GM19099 (cell line): ENCODE data around the gene PLEKHM1.

Source experiments
- POLR2A ChIP-seq: IDR thresholded peaks from 3 replicates; pipeline ENCODE4 v1.6.1; 2011; ENCODE audit warnings: low read depth; ENCODE audit not compliant: insufficient read length; ENCODE audit errors: extremely low read depth

PLEKHM1 gene

DNA sequence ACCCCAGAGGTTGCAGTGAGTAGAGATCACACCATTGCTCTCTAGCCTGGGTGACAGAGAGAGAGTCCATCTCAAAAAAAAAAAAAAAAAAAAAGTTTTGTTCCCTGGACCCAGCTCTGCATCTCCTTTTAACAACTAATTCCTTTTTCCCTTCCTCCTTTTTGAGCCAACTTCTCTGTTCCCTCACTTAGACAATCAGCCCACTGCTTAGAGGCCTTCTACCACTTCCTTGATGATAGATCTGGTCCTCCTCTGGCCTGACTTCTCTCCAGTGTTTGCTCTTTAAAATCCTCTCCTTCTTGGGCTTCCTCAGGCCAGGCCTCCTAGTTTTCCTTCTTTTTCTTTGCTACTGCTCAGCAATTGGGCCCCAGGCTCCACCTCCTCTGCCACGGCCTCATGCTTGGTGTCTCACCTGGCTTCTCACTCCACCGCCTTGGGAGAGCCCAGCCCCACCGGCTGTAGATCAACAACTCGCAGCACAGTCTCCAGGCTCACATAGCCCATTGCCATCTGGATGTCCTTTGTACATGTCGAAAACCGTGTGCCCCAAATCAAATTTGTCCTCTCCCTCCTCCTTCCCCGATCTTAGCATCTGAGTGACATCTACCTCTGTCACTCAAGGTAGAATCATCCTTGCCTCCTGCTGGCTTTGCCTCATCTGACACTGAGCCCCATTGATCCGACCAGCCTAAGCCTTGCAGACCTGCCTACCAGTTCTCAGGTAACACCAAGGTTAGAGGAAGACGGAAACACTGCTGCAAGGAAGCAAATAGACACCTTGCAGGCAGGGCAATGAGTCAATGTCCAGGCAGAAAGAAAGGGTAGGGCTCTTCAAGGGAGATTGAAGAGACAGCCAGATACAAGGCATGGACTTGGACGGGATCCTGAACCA is 75.3 kb downstream of the PLEKHM1 start:
- no peak for TF ChIP-seq POLR2A

GRCh38 chr17:45413498-45413923 is 77.0 kb downstream of the PLEKHM1 start:
- no peak for TF ChIP-seq POLR2A

DNA sequence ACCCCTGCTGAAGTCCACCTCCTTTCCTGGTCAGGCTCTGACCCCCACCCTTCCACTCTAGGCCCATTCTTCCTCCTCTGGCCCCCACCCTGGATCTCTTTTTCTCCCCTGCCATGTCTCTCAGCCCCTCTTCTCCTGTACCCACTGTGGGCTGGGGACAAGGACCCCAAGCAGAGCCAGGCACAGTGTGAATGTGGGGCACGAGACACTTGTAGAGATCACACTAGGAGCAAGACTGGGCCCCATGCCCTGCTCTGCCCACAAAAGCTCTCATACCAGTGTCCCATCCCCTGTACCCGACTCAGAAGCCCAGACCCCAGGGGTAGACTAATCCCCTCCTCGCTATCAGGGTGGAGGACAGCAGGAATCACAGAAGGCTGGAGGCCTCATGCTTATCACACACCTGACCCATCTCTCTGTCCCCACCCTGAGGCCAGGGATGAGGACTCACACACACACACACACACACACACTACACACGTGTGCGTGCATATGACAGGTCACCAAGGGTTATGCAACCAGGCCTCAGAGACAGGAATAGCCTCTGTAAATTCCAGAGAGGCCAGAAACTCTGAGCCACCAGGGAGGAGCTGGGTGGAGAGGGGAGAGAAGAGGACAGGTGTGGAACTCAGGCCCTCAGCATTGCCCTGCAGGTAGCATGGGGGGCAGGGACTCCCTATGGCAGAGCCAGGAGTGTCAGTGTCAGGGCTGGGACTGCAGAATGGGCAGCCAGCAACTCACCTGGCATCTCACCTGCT is 79.0 kb downstream of the PLEKHM1 start:
- TF ChIP-seq POLR2A, result no peak

DNA sequence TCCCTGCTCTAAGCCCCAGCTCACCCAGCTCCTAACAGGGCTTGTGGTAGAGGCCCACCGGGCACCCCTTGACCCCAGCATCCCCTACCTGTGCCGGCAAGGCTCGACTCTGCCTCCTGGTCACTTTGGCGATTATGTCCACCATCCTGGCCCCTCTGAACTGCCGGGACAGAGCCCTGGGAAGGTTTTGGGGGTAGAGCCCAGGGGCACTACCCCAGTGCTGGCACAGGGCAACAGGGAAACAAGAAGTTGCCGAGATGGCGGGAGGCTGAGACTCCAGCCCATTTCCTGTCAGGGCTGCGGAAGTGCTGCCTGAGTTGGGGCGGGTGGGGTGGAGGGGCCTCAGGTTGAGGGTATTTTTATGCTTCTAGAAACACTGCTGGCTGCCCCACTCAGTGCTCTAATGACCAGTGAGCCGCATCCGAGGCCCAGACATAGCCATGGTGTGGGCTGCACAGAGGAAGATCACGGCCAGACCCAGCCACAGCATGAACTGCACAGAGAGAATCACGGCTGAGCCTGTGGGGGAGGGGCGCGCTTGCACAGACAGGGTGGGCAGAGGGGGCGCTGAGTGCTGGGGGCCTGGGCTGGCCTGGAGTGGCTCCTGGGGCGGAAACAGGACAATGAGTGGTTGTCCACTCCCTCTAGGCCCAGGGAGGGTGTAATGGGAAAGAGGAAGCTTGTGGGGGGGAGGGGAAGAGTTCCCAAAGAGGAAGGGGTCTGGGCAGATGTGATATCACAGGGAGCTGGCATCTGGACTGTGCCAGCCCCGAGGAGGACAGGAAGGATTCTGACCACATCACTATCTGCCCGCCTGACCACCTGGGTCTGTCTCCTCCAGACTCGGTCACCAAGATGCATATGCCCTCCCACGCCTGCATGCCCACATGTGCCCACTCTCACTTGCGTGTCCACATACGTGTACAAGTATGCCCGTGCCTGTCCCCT is 80.1 kb downstream of the PLEKHM1 start:
- TF ChIP-seq POLR2A, result peak; percentile 59

DNA sequence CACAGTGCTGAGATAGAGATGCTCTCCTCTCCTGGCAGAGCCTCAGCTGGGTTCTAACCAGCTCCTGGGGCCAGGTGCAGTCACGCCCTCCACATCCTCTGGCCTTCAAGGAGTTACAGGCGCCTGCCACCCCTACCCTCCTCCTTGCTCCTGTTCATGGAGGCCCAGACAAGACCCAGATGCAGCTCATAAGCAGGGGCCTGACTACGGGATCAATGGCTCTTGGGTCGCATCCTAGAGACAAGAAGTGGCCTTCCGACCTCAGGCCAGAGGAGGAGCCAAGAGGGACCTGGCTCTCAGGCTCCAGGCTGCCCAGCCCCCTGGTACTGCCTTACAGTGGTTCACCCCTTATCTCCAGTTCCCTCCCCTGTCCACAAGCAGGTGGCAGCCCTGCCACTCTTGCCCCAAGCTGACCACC is 80.9 kb downstream of the PLEKHM1 start:
- no peak for TF ChIP-seq POLR2A

- no peak for TF ChIP-seq POLR2A
These were observed 81.7 kb downstream of the PLEKHM1 start for GRCh38 chr17:45408611-45409421.

GRCh38 chr17:45406107-45406506 is 84.4 kb downstream of the PLEKHM1 start:
- TF ChIP-seq POLR2A, result no peak

DNA sequence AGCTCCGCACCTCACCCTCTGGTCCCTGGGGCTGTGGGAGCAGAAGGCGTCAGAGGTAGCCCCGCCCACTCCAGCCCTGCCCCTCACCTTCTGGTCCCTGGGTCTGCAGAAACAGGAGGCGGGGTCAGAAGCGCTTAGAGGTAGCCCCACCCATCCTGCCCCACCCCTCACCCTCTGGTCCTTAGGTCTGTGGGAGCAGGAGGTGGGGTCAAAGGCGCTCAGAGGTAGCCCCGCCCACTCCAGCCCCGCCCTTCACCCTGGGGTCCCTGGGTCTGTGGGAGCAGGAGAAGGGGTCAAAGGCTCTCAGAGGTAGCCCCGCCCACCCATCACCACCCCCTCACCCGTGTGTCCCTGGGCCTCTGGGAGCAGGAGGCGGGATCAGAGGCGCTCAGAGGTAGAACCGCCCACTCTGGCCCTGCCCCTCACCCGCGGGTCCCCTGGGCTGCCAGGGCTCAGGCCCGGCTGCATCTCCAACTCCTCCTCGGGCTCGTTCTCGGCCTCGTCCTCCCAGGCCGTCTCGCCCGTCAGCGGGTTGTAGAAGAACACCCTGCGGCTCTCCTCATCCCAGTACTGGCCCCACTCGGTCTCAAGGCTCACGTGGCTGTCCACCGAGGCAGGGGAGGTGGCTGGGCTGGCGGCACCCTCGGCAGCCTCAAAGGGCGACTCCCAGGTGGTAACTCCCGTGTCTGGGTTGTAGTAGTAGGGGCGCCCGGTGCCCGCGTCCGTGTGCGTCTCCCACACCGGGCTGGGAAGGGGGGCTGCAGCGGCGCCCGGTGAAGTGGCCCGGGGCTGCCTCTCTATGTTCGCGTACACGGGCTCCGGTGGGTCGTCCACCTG is 85.1 kb downstream of the PLEKHM1 start:
- TF ChIP-seq POLR2A, result no peak

DNA sequence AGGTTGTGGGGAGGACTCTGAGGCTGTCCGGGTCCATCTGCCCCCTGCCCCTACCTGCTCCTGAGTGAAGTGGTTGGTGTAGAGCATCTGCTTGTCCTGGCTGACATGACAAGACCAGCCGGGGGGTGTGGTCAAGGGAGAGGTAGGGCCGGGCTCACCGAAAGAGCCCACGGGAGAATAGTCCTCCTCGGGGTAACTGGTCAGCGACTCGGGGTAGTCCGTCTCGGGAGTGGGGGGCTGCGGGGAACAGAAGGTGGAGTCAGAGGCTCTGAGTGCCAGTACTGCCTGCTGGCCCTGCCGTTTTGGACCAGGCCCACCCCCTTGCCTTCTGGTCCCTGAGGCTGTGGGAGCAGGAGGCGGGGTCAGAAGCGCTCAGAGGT is 85.7 kb downstream of the PLEKHM1 start:
- TF ChIP-seq POLR2A, result no peak

DNA sequence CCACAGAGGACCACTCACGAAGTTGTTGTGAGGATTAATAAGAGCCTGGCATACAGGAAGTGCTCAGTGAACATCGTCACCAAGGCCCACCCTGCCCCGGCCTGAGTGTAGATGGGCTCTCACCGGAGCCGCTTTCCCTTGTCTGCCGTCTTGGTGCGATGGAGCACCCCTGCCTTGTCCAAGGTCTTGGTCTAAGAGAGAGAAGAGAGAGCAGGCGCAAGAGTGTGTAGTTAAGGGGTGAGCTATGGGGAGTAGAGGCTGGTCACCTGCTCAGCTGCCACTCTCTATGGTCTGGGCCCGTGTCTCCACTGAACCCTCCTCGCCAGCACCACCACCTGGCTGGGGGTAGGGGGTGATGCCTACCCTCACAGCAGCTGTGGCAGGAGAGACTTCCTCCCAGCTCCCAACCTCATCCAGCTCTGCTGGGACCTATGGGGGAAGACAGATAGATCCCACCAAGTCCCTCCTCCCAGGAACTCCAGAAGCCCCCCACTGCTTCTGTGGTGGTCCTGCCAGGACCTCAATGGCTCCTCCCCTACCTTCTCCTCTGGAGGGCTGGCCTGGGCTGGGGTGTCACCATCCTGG is 86.5 kb downstream of the PLEKHM1 start:
- TF ChIP-seq POLR2A, result no peak

- no peak for TF ChIP-seq POLR2A
These were observed 87.6 kb downstream of the PLEKHM1 start for GRCh38 chr17:45402916-45403315.

- no peak for TF ChIP-seq POLR2A
These were observed 91.7 kb downstream of the PLEKHM1 start for GRCh38 chr17:45398800-45399199.

DNA sequence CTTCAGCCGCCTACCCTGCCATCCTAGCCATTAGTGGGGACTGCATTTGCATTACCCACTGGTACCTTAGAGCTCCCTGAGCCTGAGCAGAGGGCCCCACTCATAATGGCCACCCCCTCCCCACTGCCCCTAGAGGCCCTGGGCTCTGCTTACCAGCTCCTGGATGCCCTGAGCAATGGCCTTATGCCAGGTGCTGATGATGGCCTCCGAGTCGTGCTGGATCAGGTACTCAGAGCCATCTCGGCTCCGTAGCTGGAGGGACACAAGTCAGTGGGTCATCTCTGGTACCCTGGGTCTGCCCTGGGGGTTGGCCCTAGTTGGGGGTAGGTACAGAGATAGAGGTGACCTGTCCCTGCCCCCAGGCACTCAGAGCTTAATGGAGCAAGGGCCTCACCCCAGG is 92.7 kb downstream of the PLEKHM1 start:
- TF ChIP-seq POLR2A, result no peak
